H4 (cell line): Measurements from ENCODE around the gene CCDC78. TPM values are rescaled to one million over a fixed set of nuclear protein-coding genes. Genes with fewer than 3 reads are reported as not detected.

Experiments
- DNase-seq: peaks from one replicate; pipeline ENCODE4 v3.0.0-alpha.2; 2015; ENCODE audit warnings: low spot score
- total RNA-seq: library from RNA; depleted of rRNA; stranded (reverse); fragments of >200 nt; shearing (Covaris generic); gene quantifications from 2 replicates; pipeline ENCODE4 v1.2.3, GENCODE V29; 2014

The CCDC78 gene
- total RNA-seq, 1 experiment from 2014 or later = 0.23 TPM

DNA sequence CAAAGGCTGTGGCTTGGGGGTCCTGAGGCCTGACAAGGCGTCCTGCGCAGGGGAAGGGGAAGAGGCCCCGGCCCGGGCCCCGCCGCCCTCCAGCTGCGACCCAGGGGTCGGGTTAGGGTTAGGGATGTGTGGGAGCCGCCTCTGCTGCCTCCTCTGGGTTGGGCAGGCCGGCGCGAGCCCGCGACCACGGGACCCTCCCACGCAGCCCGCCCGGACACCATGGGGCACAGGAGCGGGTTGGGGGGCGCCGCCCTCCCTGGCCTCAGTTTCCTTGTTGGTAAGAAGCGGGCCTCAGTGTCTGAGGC lies 14.2 kb upstream of the CCDC78 start:
- DNase-seq = no peak

DNA sequence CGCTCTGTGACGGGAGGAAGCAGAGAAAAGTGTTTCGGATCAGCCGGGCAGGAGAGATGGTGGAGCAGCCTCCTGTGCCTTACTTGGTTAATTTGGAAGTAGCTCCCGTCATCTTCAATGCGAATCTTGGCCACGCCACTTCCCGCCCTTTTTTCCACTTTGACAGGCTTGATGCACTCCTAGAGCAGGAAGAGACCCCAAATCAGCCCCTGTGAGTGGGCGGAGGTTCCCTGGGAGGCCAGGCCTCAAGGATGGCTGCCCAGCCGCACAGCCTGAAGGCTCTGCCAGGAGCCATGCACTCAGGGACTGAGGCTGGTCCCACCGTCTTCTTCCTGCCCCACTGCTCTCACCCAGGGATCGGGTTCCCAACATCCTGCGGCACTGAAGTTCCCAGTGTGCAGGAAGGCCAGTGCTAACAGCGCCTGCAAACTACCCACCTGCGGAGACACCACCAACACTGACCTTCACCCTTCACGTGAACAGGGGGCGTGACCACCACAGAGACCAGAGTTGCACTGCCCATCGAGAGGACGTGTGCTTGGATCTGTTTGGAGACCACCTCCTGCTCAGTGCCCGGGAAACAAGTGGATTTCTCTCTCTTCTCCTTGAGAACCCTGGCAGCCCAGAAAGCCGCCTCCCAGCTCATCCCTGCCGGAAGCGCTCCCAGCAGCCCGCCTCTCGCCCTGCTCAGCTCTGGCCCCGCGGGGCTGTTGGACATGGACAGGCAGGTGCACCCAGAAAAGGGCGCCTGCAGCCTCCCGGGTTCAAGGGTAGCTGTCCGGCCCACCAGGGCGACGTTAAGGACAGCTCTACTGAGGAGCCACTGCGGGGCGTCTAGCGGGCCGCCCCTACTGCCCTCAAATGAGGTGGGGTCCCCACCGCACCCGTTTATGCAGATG lies 13.6 kb upstream of the CCDC78 start:
- no peak for DNase-seq

GRCh38 chr16:736936-737481 lies 10.8 kb upstream of the CCDC78 start:
- no peak for DNase-seq

- no peak for DNase-seq
Observed at GRCh38 chr16:735982-736453, 9.8 kb upstream of the CCDC78 start.

- DNase-seq = no peak
Observed at GRCh38 chr16:734981-735881, 9.0 kb upstream of the CCDC78 start.

- no peak for DNase-seq
Observed at GRCh38 chr16:734208-734980, 8.2 kb upstream of the CCDC78 start.

- DNase-seq = no peak
Observed at GRCh38 chr16:733382-734207, 7.4 kb upstream of the CCDC78 start.

- DNase-seq = no peak
Observed at GRCh38 chr16:732936-733335, 6.7 kb upstream of the CCDC78 start.

DNA sequence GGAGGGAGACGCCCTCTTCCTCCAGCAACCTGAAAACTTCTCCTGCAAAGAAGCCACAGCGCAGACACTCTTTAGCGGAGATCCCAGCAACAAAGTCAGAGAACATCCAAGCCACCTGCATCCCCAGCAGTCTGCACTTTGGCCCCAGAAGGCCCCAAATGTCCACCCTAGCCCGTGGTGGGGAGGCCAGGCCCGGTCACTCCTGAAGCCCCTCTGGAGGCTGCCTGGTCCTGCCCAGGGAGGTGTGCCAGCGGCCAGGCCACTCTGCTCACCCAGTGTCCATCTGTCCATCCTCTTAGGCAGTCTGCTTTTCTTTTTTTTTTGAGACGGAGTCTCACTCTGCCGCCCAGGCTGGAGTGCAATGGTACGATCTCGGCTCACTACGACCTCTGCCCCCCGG lies 6.1 kb upstream of the CCDC78 start:
- no peak for DNase-seq

- no peak for DNase-seq
Observed at GRCh38 chr16:730666-731509, 4.6 kb upstream of the CCDC78 start.

DNA sequence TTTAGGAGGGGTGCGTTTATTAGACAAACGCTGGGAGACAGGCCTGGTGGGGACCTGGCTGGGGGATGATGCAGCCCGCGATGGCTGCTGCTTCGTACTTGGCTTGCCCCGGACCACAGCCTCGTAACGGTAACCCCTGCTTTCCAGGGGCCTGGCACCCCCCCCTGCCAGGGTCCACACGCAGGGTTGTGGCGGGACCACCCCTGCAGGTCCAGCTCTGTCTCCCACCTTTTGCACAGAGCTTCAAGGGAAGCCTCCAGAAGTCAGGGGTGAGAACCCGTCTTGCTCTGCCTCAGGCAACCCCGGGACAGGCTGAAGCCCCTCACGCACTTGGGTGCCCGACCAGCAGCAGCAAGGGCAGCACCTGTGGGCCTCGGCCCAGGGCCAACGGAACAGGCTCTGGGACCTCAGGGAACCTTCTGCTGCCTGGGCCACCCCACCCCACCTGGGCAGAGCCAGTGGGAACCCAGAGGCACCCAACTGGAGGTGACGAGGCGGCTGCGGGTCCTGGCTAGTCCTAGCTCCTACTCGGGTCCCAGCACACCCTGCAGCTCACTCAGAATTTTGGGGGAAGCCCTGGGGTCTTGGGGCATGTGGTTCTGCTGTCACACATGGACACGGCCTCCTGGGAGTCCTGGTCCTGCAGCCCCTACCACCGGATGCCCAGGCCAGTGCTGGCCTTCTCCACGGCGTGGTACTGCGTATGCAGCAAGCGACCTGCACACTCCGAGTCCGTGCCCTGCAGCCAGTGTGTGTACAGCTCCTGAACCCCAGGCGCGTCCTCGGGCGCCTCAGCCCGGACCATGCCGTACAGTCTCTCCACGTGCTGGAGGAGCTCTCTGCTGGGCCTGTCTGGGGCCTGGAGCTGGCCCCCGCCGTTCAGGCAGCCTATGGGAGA lies 3.8 kb upstream of the CCDC78 start:
- DNase-seq = no peak

GRCh38 chr16:728890-729744 lies 2.9 kb upstream of the CCDC78 start:
- DNase-seq = no peak

GRCh38 chr16:728131-728889 lies 2.1 kb upstream of the CCDC78 start:
- peak; percentile 88 for DNase-seq

GRCh38 chr16:727291-727977 lies 1.2 kb upstream of the CCDC78 start:
- DNase-seq = no peak

GRCh38 chr16:726188-726437 lies 130 bp downstream of the CCDC78 start:
- no peak for DNase-seq

DNA sequence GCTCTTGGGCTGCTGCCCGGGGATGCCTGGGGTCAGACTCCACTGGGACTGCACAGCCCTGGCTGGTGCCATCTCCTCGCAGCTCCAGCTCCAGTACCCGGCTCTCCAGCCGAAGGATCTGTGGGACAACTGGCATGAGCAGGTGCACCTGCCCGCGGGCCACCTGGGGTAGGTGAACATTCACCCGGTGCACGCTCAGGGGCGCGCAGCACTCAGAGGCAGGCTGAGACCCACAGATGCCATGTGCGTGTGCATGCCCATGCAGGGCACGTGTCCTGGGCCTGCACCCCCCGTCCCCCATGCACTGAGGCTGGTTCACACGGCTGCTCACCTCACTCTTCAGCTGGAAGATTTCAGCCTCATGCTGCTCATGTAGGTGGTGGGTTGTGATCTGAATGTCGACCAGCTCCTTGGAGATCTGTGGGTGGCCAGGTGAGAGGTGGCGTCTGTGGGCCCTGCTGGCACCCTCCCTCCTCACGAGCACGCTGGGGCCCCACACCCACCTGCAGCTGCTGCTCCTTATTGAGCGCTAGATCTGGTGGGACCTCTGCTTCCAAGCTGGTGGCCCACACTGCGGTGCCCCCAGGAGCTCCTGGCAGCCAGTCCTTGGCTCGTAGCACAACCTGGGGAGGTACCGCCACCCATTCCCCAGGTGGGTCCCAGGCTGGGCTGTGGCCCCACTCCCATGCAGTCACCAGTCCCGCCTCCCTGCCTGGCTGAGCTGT lies 618 bp downstream of the CCDC78 start:
- no peak for DNase-seq
